ENCODE results near the gene VWA3B.
"Not testable (repeated sequence)": the region's sequence is repeated elsewhere in the genome, so short reads cannot be mapped to it uniquely, and the experiment has no call there.

VWA3B gene

GRCh38 chr2:98258906-98259305 is 171.9 kb downstream of the VWA3B start:
- no peak for DNase-seq

GRCh38 chr2:98263362-98263761 is 176.4 kb downstream of the VWA3B start:
- DNase-seq, result no peak

- not testable (repeated sequence) for DNase-seq
Measured at GRCh38 chr2:98268225-98268624, 181.3 kb downstream of the VWA3B start.

GRCh38 chr2:98269274-98269673 is 182.3 kb downstream of the VWA3B start:
- peak; percentile 80 to 83 for DNase-seq

- DNase-seq, result no peak
Measured at GRCh38 chr2:98269830-98270229, 182.9 kb downstream of the VWA3B start.

GRCh38 chr2:98277162-98277859 is 190.3 kb downstream of the VWA3B start:
- DNase-seq, result no peak

GRCh38 chr2:98278074-98278473 is 191.1 kb downstream of the VWA3B start:
- no peak for DNase-seq

GRCh38 chr2:98280376-98281102 is 193.6 kb downstream of the VWA3B start:
- DNase-seq, result no peak

GRCh38 chr2:98281607-98282006 is 194.6 kb downstream of the VWA3B start:
- no peak for DNase-seq

GRCh38 chr2:98282109-98282508 is 195.1 kb downstream of the VWA3B start:
- DNase-seq, result no peak

- DNase-seq, result no peak
Measured at GRCh38 chr2:98293030-98293429, 206.1 kb downstream of the VWA3B start.

GRCh38 chr2:98293931-98294687 is 207.1 kb downstream of the VWA3B start:
- DNase-seq, result no peak

GRCh38 chr2:98294711-98295110 is 207.7 kb downstream of the VWA3B start:
- no peak for DNase-seq

GRCh38 chr2:98295275-98295674 is 208.3 kb downstream of the VWA3B start:
- DNase-seq, result no peak

- no peak for DNase-seq
Measured at GRCh38 chr2:98295721-98296414, 208.9 kb downstream of the VWA3B start.

- DNase-seq, result no peak
Measured at GRCh38 chr2:98296440-98296839, 209.5 kb downstream of the VWA3B start.

GRCh38 chr2:98297817-98298682 is 211.1 kb downstream of the VWA3B start:
- no peak for DNase-seq

- DNase-seq, result no peak
Measured at GRCh38 chr2:98298683-98299164, 211.8 kb downstream of the VWA3B start.

- DNase-seq, result no peak
Measured at GRCh38 chr2:98299211-98299905, 212.4 kb downstream of the VWA3B start.

GRCh38 chr2:98300141-98300874 is 213.3 kb downstream of the VWA3B start:
- no peak for DNase-seq

- no peak for DNase-seq
Measured at GRCh38 chr2:98301469-98301868, 214.5 kb downstream of the VWA3B start.

Data from Kasumi-1 (cell line).